Activated CD8-positive, alpha-beta memory T cell treated with anti-CD3 and anti-CD28 coated beads, Interleukin-2, amount 50 U/mL, for 1 hour (primary cell): ENCODE measurements around the gene PACS2.

Source experiments
- DNase-seq: peaks from one replicate; pipeline ENCODE4 v3.0.0-alpha.2; 2020; ENCODE audit errors: extremely low read depth

Gene PACS2

GRCh38 chr14:105440992-105441391 lies 126.4 kb downstream of the PACS2 start:
- no peak for DNase-seq

- DNase-seq: no peak
Measured at GRCh38 chr14:105442125-105442524, 127.6 kb downstream of the PACS2 start.

GRCh38 chr14:105442834-105443233 lies 128.3 kb downstream of the PACS2 start:
- no peak for DNase-seq

GRCh38 chr14:105444859-105445258 lies 130.3 kb downstream of the PACS2 start:
- no peak for DNase-seq

GRCh38 chr14:105445290-105445689 lies 130.7 kb downstream of the PACS2 start:
- DNase-seq: no peak

- DNase-seq: no peak
Measured at GRCh38 chr14:105445901-105446845, 131.6 kb downstream of the PACS2 start.

- no peak for DNase-seq
Measured at GRCh38 chr14:105446971-105447370, 132.4 kb downstream of the PACS2 start.
